ENCODE data around the gene TRAFD1.
A peak's percentile ranks its signal among the peaks of the same experiment; 100 is the strongest.

Gene TRAFD1

GRCh38 chr12:112121780-112122565, 3.4 kb upstream of the TRAFD1 start:
- Histone ChIP-seq H3K27me3 (replicated peaks; ENCODE audit: control insufficient read depth, insufficient read depth, low read length) (no peaks in the 10 kb centered on the region), H3K9me3 (ENCODE audit: control insufficient read depth, low read length) (no peaks in the 10 kb centered on the region), H3K4me3 (ENCODE audit: low read length) (peak overlapping the region; percentile 62), H3K4me1 (ENCODE audit: control insufficient read depth, insufficient read depth, low read length) (peaks cover 47% of the 10 kb centered on the region), H3K36me3 (ENCODE audit: control insufficient read depth, insufficient read depth, low read length, severe bottlenecking) (no peaks in the 10 kb centered on the region), H3K9ac (ENCODE audit: low read length) (peak overlapping the region; percentile 55)
- DNase-seq (ENCODE audit: low read depth): peak; percentile 58

GRCh38 chr12:112122823-112123690, 2.3 kb upstream of the TRAFD1 start:
- Histone ChIP-seq H3K4me1 (ENCODE audit: control insufficient read depth, insufficient read depth, low read length) (peaks cover 43% of the 10 kb centered on the region), H3K9me3 (ENCODE audit: control insufficient read depth, low read length) (no peaks in the 10 kb centered on the region), H3K27me3 (replicated peaks; ENCODE audit: control insufficient read depth, insufficient read depth, low read length) (no peaks in the 10 kb centered on the region), H3K36me3 (ENCODE audit: control insufficient read depth, insufficient read depth, low read length, severe bottlenecking) (no peaks in the 10 kb centered on the region), H3K9ac (ENCODE audit: low read length) (peak overlapping the region; percentile 51), H3K4me3 (ENCODE audit: low read length) (peak overlapping the region; percentile 38)
- peak; percentile 68 for DNase-seq (ENCODE audit: low read depth)

- H3K4me3 ChIP-seq (ENCODE audit: low read length): peak overlapping the region; percentile 86
- no peaks in the 10 kb centered on the region for H3K36me3 ChIP-seq (ENCODE audit: control insufficient read depth, insufficient read depth, low read length, severe bottlenecking)
- no peaks in the 10 kb centered on the region for H3K9me3 ChIP-seq (ENCODE audit: control insufficient read depth, low read length)
- no peaks in the 10 kb centered on the region for H3K27me3 ChIP-seq (replicated peaks; ENCODE audit: control insufficient read depth, insufficient read depth, low read length)
- no peak for DNase-seq (ENCODE audit: low read depth)
- H3K9ac ChIP-seq (ENCODE audit: low read length): peak overlapping the region; percentile 23
- H3K4me1 ChIP-seq (ENCODE audit: control insufficient read depth, insufficient read depth, low read length): peaks cover 55% of the 10 kb centered on the region
These were observed 476 bp upstream of the TRAFD1 start for GRCh38 chr12:112124918-112125249.

- Histone ChIP-seq H3K9me3 (ENCODE audit: control insufficient read depth, low read length) (no peaks in the 10 kb centered on the region), H3K27me3 (replicated peaks; ENCODE audit: control insufficient read depth, insufficient read depth, low read length) (no peaks in the 10 kb centered on the region), H3K9ac (ENCODE audit: low read length) (peak overlapping the region; percentile 92), H3K4me3 (ENCODE audit: low read length) (peak overlapping the region; percentile 86), H3K36me3 (ENCODE audit: control insufficient read depth, insufficient read depth, low read length, severe bottlenecking) (no peaks in the 10 kb centered on the region), H3K4me1 (ENCODE audit: control insufficient read depth, insufficient read depth, low read length) (peaks cover 66% of the 10 kb centered on the region)
- DNase-seq (ENCODE audit: low read depth): peak; percentile 33
These were observed 659 bp downstream of the TRAFD1 start for GRCh38 chr12:112126000-112126438.

GRCh38 chr12:112126911-112127310, 1.6 kb downstream of the TRAFD1 start:
- Histone ChIP-seq H3K4me3 (ENCODE audit: low read length) (peak overlapping the region; percentile 86), H3K36me3 (ENCODE audit: control insufficient read depth, insufficient read depth, low read length, severe bottlenecking) (no peaks in the 10 kb centered on the region), H3K9ac (ENCODE audit: low read length) (peak overlapping the region; percentile 46), H3K9me3 (ENCODE audit: control insufficient read depth, low read length) (no peaks in the 10 kb centered on the region), H3K27me3 (replicated peaks; ENCODE audit: control insufficient read depth, insufficient read depth, low read length) (no peaks in the 10 kb centered on the region), H3K4me1 (ENCODE audit: control insufficient read depth, insufficient read depth, low read length) (peaks cover 72% of the 10 kb centered on the region)
- DNase-seq (ENCODE audit: low read depth): no peak

- Histone ChIP-seq H3K4me3 (ENCODE audit: low read length) (peak overlapping the region; percentile 62), H3K4me1 (ENCODE audit: control insufficient read depth, insufficient read depth, low read length) (peaks cover 52% of the 10 kb centered on the region), H3K36me3 (ENCODE audit: control insufficient read depth, insufficient read depth, low read length, severe bottlenecking) (peaks cover 24% of the 10 kb centered on the region), H3K9me3 (ENCODE audit: control insufficient read depth, low read length) (no peaks in the 10 kb centered on the region), H3K27me3 (replicated peaks; ENCODE audit: control insufficient read depth, insufficient read depth, low read length) (no peaks in the 10 kb centered on the region), H3K9ac (ENCODE audit: low read length) (peak overlapping the region; percentile 49)
- DNase-seq (ENCODE audit: low read depth): peak; percentile 52
These were observed 5.2 kb downstream of the TRAFD1 start for GRCh38 chr12:112130441-112130998.

GRCh38 chr12:112131686-112132085, 6.3 kb downstream of the TRAFD1 start:
- peak; percentile 61 for DNase-seq (ENCODE audit: low read depth)
- peaks cover 46% of the 10 kb centered on the region for H3K4me1 ChIP-seq (ENCODE audit: control insufficient read depth, insufficient read depth, low read length)
- H3K27me3 ChIP-seq (replicated peaks; ENCODE audit: control insufficient read depth, insufficient read depth, low read length): no peaks in the 10 kb centered on the region
- peaks cover 30% of the 10 kb centered on the region for H3K36me3 ChIP-seq (ENCODE audit: control insufficient read depth, insufficient read depth, low read length, severe bottlenecking)
- no peaks in the 10 kb centered on the region for H3K9me3 ChIP-seq (ENCODE audit: control insufficient read depth, low read length)
- peak overlapping the region; percentile 49 for H3K9ac ChIP-seq (ENCODE audit: low read length)
- H3K4me3 ChIP-seq (ENCODE audit: low read length): peak overlapping the region; percentile 62

GRCh38 chr12:112133418-112133817, 8.1 kb downstream of the TRAFD1 start:
- H3K36me3 ChIP-seq (ENCODE audit: control insufficient read depth, insufficient read depth, low read length, severe bottlenecking): peaks cover 45% of the 10 kb centered on the region

GRCh38 chr12:112134731-112135130, 9.4 kb downstream of the TRAFD1 start:
- H3K9me3 ChIP-seq (ENCODE audit: control insufficient read depth, low read length): no peaks in the 10 kb centered on the region
- H3K36me3 ChIP-seq (ENCODE audit: control insufficient read depth, insufficient read depth, low read length, severe bottlenecking): peaks cover 58% of the 10 kb centered on the region
- no peak overlapping the region for H3K4me3 ChIP-seq (ENCODE audit: low read length)
- H3K27me3 ChIP-seq (replicated peaks; ENCODE audit: control insufficient read depth, insufficient read depth, low read length): no peaks in the 10 kb centered on the region
- DNase-seq (ENCODE audit: low read depth): no peak
- H3K4me1 ChIP-seq (ENCODE audit: control insufficient read depth, insufficient read depth, low read length): peaks cover 24% of the 10 kb centered on the region
- H3K9ac ChIP-seq (ENCODE audit: low read length): no peak overlapping the region

More at GRCh38 chr12:112133418-112133817, 8.1 kb downstream of the TRAFD1 start:
- DNase-seq (ENCODE audit: low read depth): no peak
- peaks cover 33% of the 10 kb centered on the region for H3K4me1 ChIP-seq (ENCODE audit: control insufficient read depth, insufficient read depth, low read length)
- no peak overlapping the region for H3K4me3 ChIP-seq (ENCODE audit: low read length)
- H3K9ac ChIP-seq (ENCODE audit: low read length): no peak overlapping the region
- no peaks in the 10 kb centered on the region for H3K9me3 ChIP-seq (ENCODE audit: control insufficient read depth, low read length)
- no peaks in the 10 kb centered on the region for H3K27me3 ChIP-seq (replicated peaks; ENCODE audit: control insufficient read depth, insufficient read depth, low read length)

- no peaks in the 10 kb centered on the region for H3K27me3 ChIP-seq (replicated peaks; ENCODE audit: control insufficient read depth, insufficient read depth, low read length)
- no peak overlapping the region for H3K9ac ChIP-seq (ENCODE audit: low read length)
- no peaks in the 10 kb centered on the region for H3K9me3 ChIP-seq (ENCODE audit: control insufficient read depth, low read length)
- no peak overlapping the region for H3K4me3 ChIP-seq (ENCODE audit: low read length)
- peaks cover 7% of the 10 kb centered on the region for H3K4me1 ChIP-seq (ENCODE audit: control insufficient read depth, insufficient read depth, low read length)
- peaks cover 86% of the 10 kb centered on the region for H3K36me3 ChIP-seq (ENCODE audit: control insufficient read depth, insufficient read depth, low read length, severe bottlenecking)
- no peak for DNase-seq (ENCODE audit: low read depth)
These were observed 15.4 kb downstream of the TRAFD1 start for GRCh38 chr12:112140728-112141127.

GRCh38 chr12:112146123-112146522, 20.8 kb downstream of the TRAFD1 start:
- Histone ChIP-seq H3K4me1 (ENCODE audit: control insufficient read depth, insufficient read depth, low read length) (no peaks in the 10 kb centered on the region), H3K27me3 (replicated peaks; ENCODE audit: control insufficient read depth, insufficient read depth, low read length) (no peaks in the 10 kb centered on the region), H3K36me3 (ENCODE audit: control insufficient read depth, insufficient read depth, low read length, severe bottlenecking) (peaks cover 88% of the 10 kb centered on the region), H3K9ac (ENCODE audit: low read length) (no peak overlapping the region), H3K9me3 (ENCODE audit: control insufficient read depth, low read length) (no peaks in the 10 kb centered on the region), H3K4me3 (ENCODE audit: low read length) (no peak overlapping the region)
- DNase-seq (ENCODE audit: low read depth): no peak
